ENCODE measurements around the gene CC2D1A. TPM values are rescaled to one million over a fixed set of nuclear protein-coding genes. Genes with fewer than 3 reads are reported as not detected.

CC2D1A gene
- total RNA-seq, 6 experiments from 2014 or later: 22.9 to 28.3 (median 25.5) TPM

GRCh38 chr19:13956365-13956744, 50.4 kb downstream of the CC2D1A start:
- TF ChIP-seq, protein P1, sequence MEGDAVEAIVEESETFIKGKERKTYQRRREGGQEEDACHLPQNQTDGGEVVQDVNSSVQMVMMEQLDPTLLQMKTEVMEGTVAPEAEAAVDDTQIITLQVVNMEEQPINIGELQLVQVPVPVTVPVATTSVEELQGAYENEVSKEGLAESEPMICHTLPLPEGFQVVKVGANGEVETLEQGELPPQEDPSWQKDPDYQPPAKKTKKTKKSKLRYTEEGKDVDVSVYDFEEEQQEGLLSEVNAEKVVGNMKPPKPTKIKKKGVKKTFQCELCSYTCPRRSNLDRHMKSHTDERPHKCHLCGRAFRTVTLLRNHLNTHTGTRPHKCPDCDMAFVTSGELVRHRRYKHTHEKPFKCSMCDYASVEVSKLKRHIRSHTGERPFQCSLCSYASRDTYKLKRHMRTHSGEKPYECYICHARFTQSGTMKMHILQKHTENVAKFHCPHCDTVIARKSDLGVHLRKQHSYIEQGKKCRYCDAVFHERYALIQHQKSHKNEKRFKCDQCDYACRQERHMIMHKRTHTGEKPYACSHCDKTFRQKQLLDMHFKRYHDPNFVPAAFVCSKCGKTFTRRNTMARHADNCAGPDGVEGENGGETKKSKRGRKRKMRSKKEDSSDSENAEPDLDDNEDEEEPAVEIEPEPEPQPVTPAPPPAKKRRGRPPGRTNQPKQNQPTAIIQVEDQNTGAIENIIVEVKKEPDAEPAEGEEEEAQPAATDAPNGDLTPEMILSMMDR (IDR thresholded peaks at IDR 0.05): no peak
- no peak for DNase-seq
- Mint-ChIP-seq H3K27me3 (ENCODE audit: insufficient read depth) (no peaks in the 10 kb centered on the region; the same call in 1 of the 2 replicates), H3K4me1 (ENCODE audit: low read depth) (peaks cover 16% of the 10 kb centered on the region), H3K27ac (no peak overlapping the region), H3K4me3 (no peak overlapping the region), H3K9me3 (no peaks in the 10 kb centered on the region), H3K36me3 (ENCODE audit: low read depth) (peaks cover 6% of the 10 kb centered on the region)

- no peak overlapping the region for H3K27ac Mint-ChIP-seq
- H3K36me3 Mint-ChIP-seq (ENCODE audit: low read depth): peaks cover 10% of the 10 kb centered on the region
- TF ChIP-seq, protein P1 (IDR thresholded peaks at IDR 0.05): no peak
Measured at GRCh38 chr19:13957051-13957450, 51.0 kb downstream of the CC2D1A start.

DNA sequence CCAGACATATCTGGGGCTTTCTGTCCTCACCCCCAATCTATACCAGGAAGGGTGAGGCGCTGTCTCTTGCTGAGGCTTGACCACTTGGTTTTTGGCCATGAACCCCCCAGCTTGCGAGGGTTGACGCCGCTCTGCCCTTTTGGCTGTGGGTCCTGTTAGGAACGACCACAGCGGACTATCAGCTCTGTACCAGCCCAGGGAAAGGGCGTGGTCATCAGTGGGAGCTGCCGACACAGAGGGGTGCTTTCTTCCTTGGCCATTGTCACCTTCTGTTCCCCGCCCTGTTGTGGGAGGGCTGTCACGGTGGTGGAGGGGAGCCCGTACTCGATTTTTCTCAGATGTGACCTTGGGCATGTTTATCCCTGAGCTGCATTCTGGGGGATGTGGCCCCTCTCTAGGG, 52.0 kb downstream of the CC2D1A start:
- Mint-ChIP-seq H3K36me3 (ENCODE audit: low read depth) (peaks cover 10% of the 10 kb centered on the region), H3K27ac (no peak overlapping the region; the same call in 1 of the 2 replicates), H3K27me3 (ENCODE audit: insufficient read depth) (no peaks in the 10 kb centered on the region; the same call in 1 of the 2 replicates), H3K9me3 (no peaks in the 10 kb centered on the region), H3K4me3 (no peak overlapping the region), H3K4me1 (ENCODE audit: low read depth) (peaks cover 9% of the 10 kb centered on the region)
- no peak for DNase-seq
- TF ChIP-seq, protein P1 (IDR thresholded peaks at IDR 0.05): no peak

More at GRCh38 chr19:13957051-13957450, 51.0 kb downstream of the CC2D1A start:
- Mint-ChIP-seq H3K4me3 (no peak overlapping the region), H3K4me1 (ENCODE audit: low read depth) (peaks cover 10% of the 10 kb centered on the region), H3K9me3 (no peaks in the 10 kb centered on the region), H3K27me3 (ENCODE audit: insufficient read depth) (no peaks in the 10 kb centered on the region; the same call in 1 of the 2 replicates)
- DNase-seq: no peak

GRCh38 chr19:13959141-13959961, 53.4 kb downstream of the CC2D1A start:
- DNase-seq: no peak
- H3K4me1 Mint-ChIP-seq (ENCODE audit: low read depth): peaks cover under 1% of the 10 kb centered on the region; the same call in 1 of the 2 replicates
- no peaks in the 10 kb centered on the region; the same call in 1 of the 2 replicates for H3K27me3 Mint-ChIP-seq (ENCODE audit: insufficient read depth)
- peaks cover 10% of the 10 kb centered on the region for H3K36me3 Mint-ChIP-seq (ENCODE audit: low read depth)
- no peaks in the 10 kb centered on the region for H3K9me3 Mint-ChIP-seq
- TF ChIP-seq, protein P1 (IDR thresholded peaks at IDR 0.05): no peak
- H3K27ac Mint-ChIP-seq: no peak overlapping the region
- H3K4me3 Mint-ChIP-seq: no peak overlapping the region

DNA sequence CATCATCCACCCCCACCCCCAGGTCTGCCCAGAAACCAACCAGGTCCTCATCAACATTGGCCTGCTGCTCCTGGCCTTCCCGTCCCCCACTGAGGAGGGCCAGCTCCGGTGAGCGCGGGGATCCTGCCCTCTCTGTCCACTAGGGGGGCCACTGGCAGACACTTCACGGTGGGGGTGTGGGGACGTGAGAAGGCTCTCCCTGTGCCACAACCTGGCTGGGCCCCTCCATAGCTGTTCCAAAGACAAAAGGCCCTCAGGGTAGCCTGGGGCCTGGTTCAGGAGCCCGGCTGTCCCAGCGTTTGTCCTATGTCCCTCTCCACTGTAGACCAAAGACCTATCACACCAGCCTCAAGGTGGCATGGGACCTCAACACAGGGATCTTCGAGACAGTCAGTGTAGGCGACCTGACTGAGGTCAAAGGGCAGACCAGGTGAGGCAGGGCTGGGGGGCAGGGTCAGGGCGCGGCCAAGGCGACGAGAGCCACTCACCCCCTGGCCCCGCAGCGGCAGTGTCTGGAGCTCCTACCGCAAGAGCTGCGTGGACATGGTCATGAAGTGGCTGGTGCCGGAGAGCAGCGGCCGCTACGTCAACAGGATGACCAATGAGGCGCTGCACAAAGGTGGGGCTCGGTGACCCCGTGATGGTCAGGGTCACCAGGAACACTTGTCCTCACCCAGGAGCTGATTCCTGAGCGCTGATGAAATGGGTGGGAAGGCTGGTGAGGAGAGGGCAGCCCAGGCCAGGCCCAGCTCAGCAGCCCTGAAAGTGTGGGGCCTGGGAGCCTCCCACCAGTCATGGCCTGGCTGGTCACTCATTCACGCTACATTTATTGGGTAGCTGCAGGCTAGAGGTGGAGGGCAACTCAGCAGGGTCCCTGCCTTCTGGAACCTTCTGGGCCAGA, 54.2 kb downstream of the CC2D1A start:
- H3K36me3 Mint-ChIP-seq (ENCODE audit: low read depth): peaks cover 10% of the 10 kb centered on the region
- no peak overlapping the region for H3K4me3 Mint-ChIP-seq
- DNase-seq: no peak
- H3K27me3 Mint-ChIP-seq (ENCODE audit: insufficient read depth): no peaks in the 10 kb centered on the region; the same call in 1 of the 2 replicates
- H3K4me1 Mint-ChIP-seq (ENCODE audit: low read depth): peaks cover 9% of the 10 kb centered on the region
- no peaks in the 10 kb centered on the region for H3K9me3 Mint-ChIP-seq
- TF ChIP-seq, protein P1 (IDR thresholded peaks at IDR 0.05): peak; percentile 68
- H3K27ac Mint-ChIP-seq: no peak overlapping the region
